ENCODE results near the gene PLCG2.
A peak's percentile ranks its signal among the peaks of the same experiment; 100 is the strongest.
"Not testable (repeated sequence)": the region's sequence is repeated elsewhere in the genome, so short reads cannot be mapped to it uniquely, and the experiment has no call there.

The PLCG2 gene

DNA sequence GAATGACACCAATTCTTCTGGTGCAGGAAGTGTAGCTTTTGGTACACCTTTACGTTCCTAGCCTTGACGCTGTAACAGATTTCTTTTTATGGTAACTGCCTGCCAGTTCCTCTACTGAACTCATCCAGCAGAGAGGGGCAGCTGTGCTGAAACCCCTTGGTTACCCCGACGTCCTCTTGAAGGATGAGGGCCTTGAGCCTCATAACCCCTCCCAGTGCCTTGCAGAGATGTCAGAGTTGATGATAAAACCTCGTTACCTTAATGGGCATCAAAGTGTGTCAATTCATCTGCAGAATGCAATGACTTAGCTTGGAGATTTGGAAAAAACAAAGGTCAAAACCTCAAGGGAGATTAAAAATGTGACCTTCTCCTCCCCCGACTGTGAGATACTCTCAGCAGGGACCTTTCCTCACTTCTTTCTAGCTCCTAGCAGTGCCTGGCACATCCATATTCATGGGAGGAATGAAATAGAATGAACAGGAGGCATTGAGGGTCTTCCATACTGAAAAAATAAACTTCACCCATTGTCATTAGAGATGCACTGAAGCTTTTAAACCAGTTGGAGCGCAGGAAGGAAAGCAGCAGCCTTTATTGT lies 163.0 kb downstream of the PLCG2 start:
- DNase-seq, result no peak

DNA sequence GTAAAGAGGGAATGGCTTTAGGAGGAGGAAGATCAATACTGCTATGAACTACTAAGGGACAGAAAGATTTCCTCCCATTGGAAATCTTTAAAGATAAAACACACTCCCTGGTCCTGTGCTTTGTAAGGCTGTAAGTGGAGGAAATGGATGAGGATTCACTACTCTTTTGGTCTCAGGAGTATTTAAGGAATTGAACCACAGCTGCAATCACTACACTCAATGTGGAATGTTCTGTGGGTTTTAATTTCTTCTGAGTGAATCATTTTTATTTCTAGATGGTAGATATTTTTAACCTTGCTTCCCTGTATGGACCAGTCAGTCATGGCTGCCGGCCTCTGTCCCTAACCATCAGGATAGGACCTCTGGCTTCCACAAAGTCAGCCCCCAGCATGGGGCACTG lies 166.6 kb downstream of the PLCG2 start:
- no peak for DNase-seq

DNA sequence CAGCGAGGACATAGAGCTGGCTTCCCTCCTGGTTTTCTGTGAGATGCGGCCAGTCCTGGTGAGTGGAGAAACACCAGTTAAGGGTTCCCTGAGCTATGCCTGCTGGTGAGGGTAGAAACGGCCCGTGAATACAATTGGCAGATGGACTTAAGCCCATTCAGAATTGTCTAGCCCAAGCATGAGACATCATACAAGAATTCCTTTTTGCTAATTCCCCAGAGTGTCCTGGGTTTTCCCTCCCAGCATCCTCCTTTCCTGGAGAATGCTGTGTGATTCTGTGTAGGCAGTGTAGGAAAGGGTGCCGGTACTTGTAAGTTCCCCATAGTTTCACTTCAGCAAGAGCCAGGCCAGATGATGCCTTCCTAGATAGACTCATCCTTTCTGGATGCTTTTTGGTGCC lies 167.1 kb downstream of the PLCG2 start:
- DNase-seq, result no peak

DNA sequence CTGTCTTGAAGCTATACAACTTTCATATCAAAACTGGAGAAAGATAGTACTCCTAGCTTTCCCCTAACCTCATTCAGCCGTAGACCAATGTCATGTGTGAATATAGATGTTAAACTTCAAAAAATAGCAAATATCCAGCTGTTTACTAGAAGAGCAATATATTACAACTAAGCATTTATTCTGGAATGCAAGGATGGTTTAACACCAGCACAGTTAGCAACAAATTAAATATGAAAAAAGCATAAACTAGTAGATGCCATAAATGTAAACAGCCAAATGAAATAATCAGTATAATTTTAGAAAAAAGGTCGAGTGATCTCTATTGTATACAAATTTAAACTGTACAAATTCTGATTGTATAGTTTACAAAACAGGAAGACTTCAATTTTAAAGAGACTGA lies 172.5 kb downstream of the PLCG2 start:
- DNase-seq, result no peak

DNA sequence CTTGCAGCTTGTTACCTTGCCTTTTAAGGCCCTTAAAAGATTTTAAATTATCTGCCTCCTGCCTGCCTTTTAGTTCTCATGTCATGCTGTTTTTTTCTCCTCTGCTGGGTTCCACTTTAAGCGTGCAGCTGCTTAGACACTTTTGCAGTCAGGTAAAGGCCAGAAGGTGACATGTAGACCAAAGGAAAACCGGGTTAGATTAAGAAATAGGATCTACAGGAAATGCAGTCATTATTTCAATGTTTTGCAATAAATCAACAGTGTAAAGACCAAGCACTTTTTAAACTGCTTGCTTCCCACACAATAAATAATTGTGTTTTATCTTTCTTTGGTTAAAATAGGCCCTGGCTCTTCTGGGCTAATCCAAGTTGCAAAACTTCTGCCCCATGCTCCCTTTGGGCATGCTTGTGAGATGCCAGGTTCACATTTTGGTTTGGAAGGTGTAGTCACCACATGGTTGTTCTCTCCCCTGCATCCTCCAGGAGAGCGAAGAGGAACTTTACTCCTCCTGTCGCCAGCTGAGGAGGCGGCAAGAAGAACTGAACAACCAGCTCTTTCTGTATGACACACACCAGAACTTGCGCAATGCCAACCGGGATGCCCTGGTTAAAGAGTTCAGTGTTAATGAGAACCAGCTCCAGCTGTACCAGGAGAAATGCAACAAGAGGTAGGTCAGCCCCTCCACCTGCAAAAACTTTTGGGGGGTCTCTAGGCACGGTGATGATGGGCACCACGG lies 177.3 kb downstream of the PLCG2 start:
- no peak for DNase-seq

DNA sequence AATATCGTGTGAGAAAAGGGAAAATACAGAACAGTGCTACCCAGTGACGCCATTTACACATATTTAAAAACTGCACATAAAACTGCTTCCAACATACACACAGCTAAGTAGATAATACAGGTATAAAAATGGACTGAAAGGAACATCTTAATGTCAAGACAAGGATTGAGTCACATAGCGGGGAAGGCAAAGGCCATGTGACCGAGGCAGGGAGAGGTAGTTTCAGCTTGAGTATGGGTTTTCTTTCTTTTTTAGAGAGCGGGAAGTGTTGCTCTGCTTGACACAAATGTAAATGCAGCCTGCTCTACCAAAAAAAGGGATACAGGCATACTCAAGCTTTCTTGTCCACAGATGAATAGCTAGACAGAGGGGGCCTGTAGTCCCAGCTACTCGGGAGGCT lies 185.7 kb downstream of the PLCG2 start:
- no peak for DNase-seq

DNA sequence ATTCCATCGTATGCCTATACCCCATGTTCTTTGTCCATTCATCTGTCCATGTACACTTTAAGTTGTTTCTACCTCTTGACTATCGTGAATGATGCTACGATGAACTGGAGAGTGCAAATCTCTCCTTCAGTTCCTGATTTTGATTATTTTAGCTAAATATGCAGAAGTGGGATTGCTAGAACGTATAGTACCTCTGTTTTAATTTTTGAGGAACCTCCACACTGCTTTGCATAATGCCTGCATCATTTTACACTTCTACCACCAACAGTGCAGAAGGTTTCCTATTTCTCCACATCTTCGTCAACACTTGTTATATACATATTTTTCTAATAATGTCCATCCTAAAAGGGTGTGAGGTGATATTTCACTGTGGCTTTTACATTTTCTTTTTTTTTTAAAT lies 188.3 kb downstream of the PLCG2 start:
- no peak for DNase-seq

DNA sequence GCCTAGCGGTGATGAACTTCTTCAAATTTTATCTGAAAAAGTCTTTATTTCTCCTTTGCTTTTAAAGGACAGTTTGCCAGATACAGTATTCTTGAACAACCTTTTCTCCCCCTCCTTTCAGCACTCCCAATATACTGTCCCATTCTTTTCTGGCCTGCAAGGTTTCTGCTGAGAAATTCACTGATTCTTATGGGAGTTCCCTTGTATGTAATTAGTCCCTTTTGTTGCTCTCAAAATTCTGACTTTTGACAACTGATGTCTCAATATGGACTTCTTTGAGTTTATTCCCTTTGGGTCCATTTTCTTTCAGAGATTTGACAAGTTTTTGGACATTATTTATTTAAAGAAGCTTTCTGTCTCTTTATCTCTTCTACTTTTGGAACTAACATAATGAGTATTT lies 192.8 kb downstream of the PLCG2 start:
- no peak for DNase-seq

DNA sequence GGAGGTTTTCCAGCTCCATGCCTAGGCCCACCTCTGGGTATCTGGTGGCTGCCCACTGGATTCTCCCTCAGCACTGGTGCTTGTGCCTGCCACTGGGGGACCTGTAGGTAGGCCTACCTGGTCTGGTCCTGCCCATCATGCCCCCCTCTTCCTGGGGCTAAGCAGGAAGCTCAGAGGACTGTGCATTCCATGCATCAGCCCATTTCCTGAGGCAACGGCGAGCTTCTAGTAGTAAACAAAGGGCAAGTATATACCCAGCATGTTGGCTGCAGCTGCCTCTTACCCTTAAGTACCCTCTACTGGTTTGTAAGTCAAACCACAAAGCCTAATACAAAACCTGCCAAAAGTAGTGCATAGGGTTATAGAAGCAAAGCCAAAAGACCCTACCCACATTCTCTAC lies 194.6 kb downstream of the PLCG2 start:
- DNase-seq, result no peak

DNA sequence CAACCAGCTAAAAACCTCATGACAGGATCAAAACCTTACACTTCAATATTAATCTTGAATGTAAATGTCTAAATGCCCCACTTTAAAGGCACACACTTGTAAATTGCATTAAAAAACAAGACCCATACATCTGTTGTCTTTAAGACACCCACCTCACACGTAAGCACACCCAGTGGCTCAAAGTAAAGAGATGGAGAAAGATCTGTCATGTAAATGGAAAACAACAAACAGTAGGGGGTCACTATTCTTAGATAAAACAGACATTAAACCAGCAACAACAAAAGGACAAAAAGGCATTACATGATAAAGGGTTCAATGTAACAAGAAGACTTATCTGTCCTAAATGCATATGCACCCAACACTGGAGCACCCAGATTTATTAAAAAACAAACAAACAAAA lies 196.5 kb downstream of the PLCG2 start:
- DNase-seq, result no peak

DNA sequence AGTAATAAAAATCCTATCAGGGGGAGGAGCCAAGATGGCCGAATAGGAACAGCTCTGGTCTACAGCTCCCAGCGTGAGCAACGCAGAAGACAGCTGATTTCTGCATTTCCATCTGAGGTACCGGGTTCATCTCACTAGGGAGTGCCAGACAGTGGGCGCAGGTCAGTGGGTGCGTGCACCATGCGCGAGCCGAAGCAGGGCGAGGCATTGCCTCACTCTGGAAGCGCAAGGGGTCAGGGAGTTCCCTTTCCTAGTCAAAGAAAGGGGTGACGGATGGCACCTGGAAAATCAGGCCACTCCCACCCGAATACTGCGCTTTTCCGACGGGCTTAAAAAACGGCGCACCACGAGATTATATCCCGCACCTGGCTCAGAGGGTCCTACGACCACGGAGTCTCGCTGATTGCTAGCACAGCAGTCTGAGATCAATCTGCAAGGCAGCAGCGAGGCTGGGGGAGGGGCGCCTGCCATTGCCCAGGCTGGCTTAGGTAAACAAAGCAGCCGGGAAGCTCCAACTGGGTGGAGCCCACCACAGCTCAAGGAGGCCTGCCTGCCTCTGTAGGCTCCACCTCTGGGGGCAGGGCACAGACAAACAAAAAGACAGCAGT lies 198.3 kb downstream of the PLCG2 start:
- DNase-seq, result not testable (repeated sequence)

DNA sequence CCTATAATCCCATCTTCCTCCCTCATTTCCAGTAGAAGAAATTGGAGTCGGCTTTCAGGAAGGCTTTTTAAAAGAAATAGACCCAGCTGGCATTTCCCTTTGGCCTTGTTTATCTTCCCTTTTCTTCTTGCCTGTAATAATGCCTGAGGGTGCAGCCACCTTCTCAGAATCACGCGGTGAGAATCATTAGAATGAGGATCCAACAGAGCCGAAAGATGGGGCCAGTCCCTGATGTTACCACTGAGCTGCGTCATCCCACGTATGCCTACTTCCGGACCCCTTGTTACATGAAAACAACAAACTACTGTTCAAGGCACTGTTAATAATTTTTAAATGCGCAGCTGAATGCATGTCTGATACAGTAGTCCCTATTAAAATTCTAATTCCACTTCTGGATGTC lies 208.0 kb downstream of the PLCG2 start:
- DNase-seq, result no peak

DNA sequence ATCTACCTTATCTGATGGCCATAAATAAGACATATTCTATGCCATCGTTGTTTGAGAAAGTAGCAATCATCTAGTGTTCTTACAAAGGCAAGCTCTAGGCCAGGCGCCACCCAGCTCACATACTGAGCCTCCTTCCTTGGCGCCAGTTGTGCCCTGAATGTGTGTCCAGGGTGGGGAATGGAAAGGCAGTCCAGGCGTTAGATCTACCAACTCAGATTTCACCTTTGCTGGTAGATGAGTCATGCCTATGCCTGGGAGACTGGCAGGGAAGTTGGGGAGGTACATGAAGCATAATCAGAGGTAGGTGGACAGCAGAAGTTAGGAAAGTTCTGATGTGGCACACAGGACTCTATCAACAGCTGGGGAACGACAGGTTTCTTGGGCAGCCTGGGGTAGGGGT lies 208.6 kb downstream of the PLCG2 start:
- DNase-seq, result no peak

DNA sequence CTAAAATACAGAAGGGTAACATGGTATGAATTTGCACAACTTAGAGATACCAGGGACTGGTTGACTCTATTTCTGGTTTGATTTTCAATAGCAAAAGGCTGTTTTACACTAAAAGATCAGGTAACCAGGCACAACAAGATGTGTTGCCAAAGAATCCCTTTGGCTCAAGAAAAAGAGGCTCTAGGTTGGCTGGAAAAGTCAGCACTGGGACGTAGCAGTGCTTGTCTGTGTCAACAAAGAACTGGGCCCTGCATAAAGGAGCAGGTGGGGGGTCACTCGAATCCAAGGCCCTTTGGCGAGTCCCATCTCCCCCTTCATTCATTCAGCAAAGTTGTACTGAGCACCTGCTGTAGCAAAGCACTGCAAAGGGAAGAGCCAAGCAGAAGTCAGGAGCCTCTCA lies 213.8 kb downstream of the PLCG2 start:
- DNase-seq, result no peak

DNA sequence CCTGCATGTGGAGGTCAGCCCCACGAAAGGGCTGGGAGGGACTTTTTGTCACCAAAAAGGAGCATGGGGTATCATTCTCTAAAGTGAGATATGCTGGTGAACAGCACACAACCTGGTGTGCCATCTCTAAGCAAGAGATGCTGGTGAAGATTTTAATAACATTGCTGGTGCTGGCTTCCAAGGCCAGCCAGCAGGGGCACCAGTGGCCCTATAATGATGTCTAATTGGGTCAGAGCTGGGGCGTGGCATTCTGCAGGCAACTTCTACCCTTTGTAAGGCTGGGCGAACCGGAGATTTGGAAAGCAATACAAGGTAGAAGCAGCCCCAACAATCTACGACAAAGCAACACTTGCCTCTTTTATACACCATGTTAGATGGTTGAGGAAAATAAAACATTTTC lies 215.4 kb downstream of the PLCG2 start:
- DNase-seq, result no peak

DNA sequence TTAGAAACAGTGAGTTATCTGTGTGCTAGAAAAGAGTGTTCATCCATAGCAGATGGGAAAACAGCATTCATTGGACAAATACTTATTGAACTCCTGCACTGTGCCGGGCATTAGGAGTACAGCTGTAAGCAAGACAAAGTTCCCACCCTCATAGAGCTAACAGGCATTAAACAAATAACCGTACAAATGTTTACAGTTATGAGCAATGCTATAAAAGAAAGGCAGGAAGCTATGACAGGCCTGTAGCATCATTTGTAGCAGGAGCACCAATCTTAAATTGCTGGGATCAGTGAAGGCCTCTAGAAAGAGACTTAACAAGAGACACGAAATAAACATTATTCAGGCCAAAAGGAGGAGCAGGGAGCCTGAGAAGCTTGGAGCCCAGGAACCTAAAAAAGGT lies 216.6 kb downstream of the PLCG2 start:
- no peak for DNase-seq

DNA sequence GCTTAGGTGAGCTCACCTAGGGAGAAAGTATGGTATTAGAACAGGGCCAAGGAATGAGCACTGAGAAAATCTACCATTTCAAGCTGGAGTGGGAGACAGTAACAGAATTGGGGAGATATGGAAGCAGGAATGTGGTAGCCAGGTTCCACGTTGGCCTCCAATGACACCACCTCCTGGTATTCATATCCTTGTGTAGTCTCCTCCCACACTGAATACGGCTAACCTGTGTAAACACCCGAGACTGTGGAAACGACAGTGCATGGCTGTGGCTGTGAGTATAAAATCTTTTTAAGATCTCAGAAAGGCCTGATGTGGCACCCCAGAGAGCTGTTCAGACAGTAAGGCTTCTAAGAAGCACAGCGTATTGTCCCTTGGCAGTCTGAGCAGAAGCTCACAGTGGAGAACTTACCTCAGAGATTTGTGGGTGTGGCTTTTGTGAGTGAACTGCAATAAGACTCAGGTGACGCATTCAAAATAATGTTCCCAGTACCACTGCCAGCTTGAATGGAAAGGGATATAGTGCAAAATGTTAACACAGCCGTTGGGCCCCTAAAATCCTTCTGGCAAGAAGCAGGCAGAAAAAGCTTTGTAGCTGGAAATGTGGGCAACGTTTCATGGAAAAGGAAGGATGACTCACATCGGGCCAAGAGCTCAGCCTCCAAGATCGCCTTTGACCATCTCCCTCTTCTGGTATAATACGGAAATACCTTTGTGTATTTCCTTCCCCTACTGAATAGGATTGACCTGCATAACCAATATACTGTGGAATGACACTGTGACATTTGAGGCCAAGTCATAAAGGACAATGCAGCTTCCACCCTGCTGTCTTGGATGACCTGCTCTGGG lies 217.8 kb downstream of the PLCG2 start:
- peak; percentile 3 for DNase-seq

DNA sequence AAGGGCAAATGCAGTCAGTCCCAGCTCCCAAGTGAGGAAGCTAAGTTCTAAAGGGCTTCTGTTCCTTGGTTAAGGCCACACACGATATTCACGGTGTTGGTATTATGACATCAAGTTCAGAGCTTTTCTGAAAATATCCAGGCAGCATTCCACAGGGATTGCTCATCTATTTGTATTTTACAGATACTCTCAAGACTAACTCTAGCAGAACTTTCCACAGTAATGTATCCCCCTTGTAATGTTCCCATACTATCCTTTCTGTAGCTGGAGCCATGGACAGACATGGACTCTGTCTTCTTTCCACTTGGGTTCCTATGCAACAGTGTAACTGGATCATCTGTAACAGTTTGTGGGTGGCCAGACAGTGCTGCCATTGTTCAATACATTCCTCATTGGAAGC lies 218.6 kb downstream of the PLCG2 start:
- no peak for DNase-seq

DNA sequence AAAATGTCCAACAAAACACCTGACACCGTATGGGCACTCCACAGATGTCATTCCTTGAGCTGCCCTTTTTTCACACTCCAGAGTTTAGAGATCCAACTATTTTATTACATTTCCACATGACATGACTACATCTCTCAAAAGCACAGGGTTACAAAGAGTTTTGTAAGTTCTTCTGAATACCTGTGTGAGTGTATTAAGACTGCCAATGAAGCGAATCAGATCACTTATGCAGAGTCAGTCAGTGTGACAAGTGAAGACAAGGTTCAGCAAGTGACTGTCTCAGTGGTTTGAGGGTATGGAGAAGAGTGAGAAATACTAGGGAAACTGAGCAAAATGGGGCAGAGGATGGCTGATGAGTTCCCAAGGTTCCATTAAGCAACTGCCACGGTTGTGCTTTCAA lies 223.7 kb downstream of the PLCG2 start:
- DNase-seq, result no peak

DNA sequence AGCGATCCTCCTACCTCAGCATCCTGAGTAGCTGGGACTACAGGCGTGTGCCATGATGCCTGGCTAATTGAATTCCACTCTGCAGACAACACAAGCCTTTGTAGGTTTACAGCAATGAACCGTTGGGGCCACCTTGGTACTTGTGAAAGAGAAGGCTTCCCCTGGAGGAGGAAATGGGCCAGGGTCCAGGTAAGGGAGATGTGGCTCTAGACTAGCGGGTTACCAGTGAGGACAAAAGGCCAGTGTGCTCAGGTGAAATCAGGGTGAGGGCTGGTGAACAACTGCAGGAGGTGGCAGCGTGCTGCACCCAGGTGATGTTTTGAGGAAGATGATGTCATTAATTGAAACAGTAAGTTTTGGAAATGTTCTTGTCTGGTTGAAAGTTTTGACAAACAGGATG lies 225.5 kb downstream of the PLCG2 start:
- DNase-seq, result no peak

DNA sequence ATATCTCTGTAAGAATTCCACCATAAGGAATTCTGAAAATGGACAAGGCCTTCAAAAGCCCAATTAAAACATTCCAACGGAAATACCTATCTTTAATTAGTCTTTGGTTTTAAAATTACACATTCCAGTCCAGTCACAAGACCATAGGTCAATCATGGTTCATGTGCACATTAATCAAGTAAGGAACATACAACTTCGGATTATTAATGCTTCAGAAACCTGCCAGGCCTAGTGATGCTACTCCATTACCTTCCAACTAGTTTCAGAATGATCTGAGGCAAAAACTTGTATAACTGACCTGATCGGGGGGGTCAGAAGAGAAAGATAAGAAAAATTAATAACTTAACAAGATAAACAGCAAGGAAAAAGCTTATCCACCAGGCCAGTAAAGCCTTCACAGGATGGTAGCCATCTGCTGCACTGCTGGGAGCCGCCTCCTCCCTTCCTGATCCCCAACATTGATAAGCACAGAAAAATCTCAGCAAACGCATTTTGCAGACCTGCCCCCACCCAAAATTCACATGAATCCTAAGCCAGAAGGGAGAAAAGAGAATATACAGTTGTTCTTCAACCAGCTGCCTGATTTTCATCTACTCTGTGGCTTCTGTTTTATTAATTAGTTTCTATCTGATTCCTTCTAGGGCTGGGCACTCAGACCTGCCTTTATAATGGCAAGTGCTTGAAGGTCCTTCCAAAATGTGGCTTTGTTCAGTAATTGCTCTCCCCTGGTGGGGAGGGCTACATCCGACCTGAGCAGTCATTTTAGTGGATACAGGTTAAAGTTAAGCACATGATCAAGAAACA lies 226.1 kb downstream of the PLCG2 start:
- DNase-seq, result no peak

DNA sequence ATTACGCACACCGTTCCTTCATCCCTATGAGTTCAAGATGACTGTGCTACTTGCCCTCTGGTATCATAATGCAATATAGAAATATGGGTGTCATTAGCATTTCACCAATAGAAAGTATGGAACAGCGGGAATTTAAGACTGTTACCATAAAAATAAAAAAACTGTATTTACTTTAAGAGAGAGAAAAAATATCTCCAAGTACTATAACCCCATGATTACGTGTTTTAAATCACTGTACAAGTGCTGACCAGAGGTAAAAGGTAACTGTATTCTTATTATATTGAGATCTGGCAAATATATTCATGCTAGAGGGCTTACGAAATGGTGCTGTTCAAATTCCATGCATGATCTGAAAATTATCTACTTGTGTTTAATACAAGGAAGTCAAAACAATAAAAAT lies 226.9 kb downstream of the PLCG2 start:
- no peak for DNase-seq

DNA sequence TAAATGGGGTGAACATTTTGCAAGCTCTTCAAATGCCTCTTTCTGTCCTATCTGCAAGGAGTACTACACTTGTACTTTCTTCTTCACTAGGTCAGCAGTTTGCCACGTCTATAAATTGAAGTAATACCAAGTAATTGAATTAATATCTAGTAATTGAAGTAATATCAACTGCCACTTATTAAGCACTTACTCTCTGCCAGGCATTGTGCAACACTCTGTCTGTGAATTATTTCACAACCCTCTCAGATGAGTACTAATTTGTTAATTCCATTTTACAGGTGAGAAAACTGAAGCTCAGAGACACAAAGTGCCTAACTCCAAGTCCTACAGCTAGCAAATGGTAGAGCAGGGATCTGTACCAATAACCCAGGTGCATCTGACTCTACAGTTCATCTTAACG lies 228.1 kb downstream of the PLCG2 start:
- no peak for DNase-seq

Measured in activated CD4-positive, alpha-beta T cell treated with anti-CD3 and anti-CD28 coated beads, Interleukin-2, Interleukin-6, amounts not matched to agents 100 ng/mL and 50 ng/mL, durations not matched to agents 16 hours and 8 hours (primary cell).